ENCODE data around the gene TMEM131.

GRCh38 chr2:97747285-97747684, 248.5 kb downstream of the TMEM131 start:
- no peak for TF ChIP-seq REST (tag by site-specific recombination; IDR thresholded peaks at IDR 0.05)
- TF ChIP-seq KLF8 (tag by site-specific recombination; IDR thresholded peaks at IDR 0.05): no peak

Measured in HEK293 (cell line).